GM19099 (cell line): ENCODE measurements around the gene KRTAP4-5.
"Not testable (repeated sequence)": the region's sequence is repeated elsewhere in the genome, so short reads cannot be mapped to it uniquely, and the experiment has no call there.

Experiments
- POLR2A ChIP-seq: IDR thresholded peaks from 3 replicates; pipeline ENCODE4 v1.6.1; 2011; ENCODE audit warnings: low read depth; ENCODE audit not compliant: insufficient read length; ENCODE audit errors: extremely low read depth

KRTAP4-5 gene

GRCh38 chr17:41121742-41122141 is 27.9 kb downstream of the KRTAP4-5 start:
- no peak for TF ChIP-seq POLR2A

GRCh38 chr17:41118721-41119120 is 30.9 kb downstream of the KRTAP4-5 start:
- no peak for TF ChIP-seq POLR2A

GRCh38 chr17:41117846-41118386 is 31.7 kb downstream of the KRTAP4-5 start, which contains the start of gene KRTAP4-11:
Gene KRTAP4-11 (minus strand): TSS chr17:41118373. CDS start chr17:41118315, 58 bp downstream.
- not testable (repeated sequence) for TF ChIP-seq POLR2A

- no peak for TF ChIP-seq POLR2A
Observed at GRCh38 chr17:41116297-41116696, 33.3 kb downstream of the KRTAP4-5 start.

GRCh38 chr17:41111151-41111885 is 38.3 kb downstream of the KRTAP4-5 start:
- TF ChIP-seq POLR2A, result no peak

GRCh38 chr17:41107941-41108450 is 41.6 kb downstream of the KRTAP4-5 start:
- no peak for TF ChIP-seq POLR2A

- not testable (repeated sequence) for TF ChIP-seq POLR2A
Observed at GRCh38 chr17:41105347-41105746, 44.3 kb downstream of the KRTAP4-5 start, which contains the start of gene KRTAP4-9. Gene KRTAP4-9 (plus strand): TSS chr17:41105389. CDS start chr17:41105389, 0 bp downstream.

- TF ChIP-seq POLR2A, result no peak
Observed at GRCh38 chr17:41103896-41104295, 45.7 kb downstream of the KRTAP4-5 start.

GRCh38 chr17:41101586-41102259 is 47.9 kb downstream of the KRTAP4-5 start, which contains the start of gene KRTAP4-16:
Gene KRTAP4-16 (minus strand): TSS chr17:41102209. CDS start chr17:41102209, 0 bp downstream.
- TF ChIP-seq POLR2A, result no peak
